ENCODE results near the gene SERPINH1.

SERPINH1 gene

GRCh38 chr11:75562048-75562835 is at the start of gene SERPINH1:
Gene SERPINH1 (plus strand): TSS chr11:75562253. CDS start chr11:75566350, 4,097 bp downstream.
- in situ Hi-C loops (cut with HindIII; ENCODE audit: low sequenced_read_pairs) = no loop called here

GRCh38 chr11:75513250-75513649 is 48.8 kb upstream of the SERPINH1 start:
- in situ Hi-C loops (cut with HindIII; ENCODE audit: low sequenced_read_pairs) = no loop called here

- in situ Hi-C loops (cut with HindIII; ENCODE audit: low sequenced_read_pairs) = no loop called here
These were observed 47.5 kb upstream of the SERPINH1 start for GRCh38 chr11:75514596-75514995.

DNA sequence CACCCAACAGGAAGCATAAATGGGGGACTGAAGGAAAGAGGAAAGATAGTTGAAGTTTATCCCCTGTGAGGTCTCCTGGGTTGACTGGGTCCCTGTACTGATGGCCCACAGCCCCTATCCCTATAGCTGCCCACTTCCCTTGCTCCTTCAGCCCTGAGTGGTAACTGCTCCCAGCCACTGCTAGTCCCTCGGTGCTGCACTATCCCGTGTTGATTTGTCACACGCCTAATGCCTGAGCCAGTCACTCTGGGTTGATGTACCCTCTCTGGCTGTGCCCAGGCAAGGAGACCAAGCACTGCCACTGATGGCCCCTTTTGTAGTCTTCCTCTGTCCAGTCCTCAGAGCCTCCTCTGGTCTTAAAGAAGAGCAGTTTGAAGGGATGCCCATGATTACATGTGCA is 45.9 kb upstream of the SERPINH1 start:
- in situ Hi-C loops (cut with HindIII; ENCODE audit: low sequenced_read_pairs) = no loop called here

- in situ Hi-C loops (cut with HindIII; ENCODE audit: low sequenced_read_pairs) = no loop called here
These were observed 45.2 kb upstream of the SERPINH1 start for GRCh38 chr11:75516886-75517285.

- in situ Hi-C loops (cut with HindIII; ENCODE audit: low sequenced_read_pairs) = no loop called here
These were observed 43.9 kb upstream of the SERPINH1 start for GRCh38 chr11:75518204-75518549.

DNA sequence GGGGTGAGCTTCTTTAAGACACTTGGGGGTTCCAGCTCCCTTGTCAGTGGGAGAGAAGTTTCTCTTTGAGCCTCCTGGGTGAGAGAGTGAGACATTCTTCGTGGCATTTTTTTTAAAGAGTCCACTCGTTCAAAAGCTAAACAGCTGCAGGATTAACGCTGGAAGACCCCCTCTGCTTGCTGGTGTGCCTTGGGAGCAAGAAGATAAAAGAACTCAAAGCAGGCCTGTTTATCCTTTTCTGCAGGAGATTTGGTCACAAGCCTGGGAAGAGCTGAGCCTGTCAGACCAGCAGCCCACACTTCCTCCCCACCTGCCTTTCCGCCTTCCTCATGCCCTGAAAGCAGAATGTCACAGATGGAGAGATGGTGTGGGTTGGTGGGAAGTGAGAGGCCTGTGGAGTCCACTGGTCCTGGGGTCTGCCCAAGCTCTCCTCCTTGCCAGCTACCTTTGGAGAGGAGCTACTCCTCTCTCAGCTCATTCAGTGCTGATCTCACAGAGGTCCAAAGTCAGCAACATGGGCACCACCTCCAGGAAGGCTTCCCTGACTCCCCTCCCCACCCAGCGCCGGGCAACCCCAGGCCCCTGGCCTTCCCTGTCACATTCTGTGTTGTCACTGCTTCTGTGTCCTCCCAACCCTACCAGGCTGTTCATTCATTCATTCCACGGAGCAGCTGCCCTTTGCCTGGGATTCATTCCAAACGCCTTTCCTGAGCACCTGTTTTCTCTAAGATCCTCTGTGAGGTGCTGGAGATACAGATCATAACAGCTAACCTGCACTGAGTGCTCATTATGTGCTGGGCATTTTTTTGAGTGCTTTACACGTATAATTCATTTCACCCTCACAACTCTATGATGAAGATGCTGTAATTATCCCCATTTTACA is 43.0 kb upstream of the SERPINH1 start:
- in situ Hi-C loops (cut with HindIII; ENCODE audit: low sequenced_read_pairs) = no loop called here

GRCh38 chr11:75520688-75521087 is 41.4 kb upstream of the SERPINH1 start:
- in situ Hi-C loops (cut with HindIII; ENCODE audit: low sequenced_read_pairs) = loop anchor here (5.0 kb wide), 6 partner anchors 33 to 248 kb away; no protein-coding TSS in a partner anchor

DNA sequence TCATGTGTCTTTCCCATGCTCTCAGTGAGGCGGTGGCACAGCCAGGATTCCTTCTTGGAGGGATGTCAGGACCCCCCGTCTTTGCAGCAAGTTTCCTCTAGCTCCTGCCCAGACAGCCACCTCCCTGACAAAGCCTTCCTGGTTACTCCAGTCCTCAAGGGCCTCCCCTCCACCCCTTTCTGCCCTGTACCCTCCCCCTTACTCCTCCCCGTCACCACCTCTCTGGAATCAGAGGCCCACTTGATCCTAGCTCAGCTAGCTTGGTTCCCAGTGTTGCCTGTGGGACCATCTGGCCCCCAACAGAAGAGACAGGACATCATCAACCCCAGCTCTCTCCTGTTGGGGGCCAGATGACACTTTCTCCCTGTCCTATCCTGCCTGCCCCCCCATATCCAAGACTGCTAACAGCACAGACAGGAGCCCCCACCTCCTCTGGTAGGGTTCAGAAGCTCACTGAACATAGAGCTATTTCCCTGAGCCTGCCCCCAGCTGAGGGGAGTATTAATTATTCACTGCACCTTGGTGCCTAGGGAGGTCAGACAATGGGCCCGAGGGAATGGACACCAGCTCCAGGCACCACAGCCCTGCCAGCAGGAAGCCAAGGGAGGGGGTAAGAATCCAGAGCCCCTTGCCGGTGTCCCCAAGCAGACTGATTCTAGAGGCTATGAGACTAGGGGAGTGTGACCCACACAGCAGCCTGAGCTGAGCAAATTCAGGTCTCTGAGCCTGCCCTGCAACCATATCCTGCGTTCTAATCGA is 39.6 kb upstream of the SERPINH1 start:
- in situ Hi-C loops (cut with HindIII; ENCODE audit: low sequenced_read_pairs) = loop anchor here (5.0 kb wide), 6 partner anchors 35 to 250 kb away; no protein-coding TSS in a partner anchor

GRCh38 chr11:75523189-75523588 is 38.9 kb upstream of the SERPINH1 start:
- in situ Hi-C loops (cut with HindIII; ENCODE audit: low sequenced_read_pairs) = loop anchor here (5.0 kb wide), 6 partner anchors 36 to 251 kb away; no protein-coding TSS in a partner anchor

DNA sequence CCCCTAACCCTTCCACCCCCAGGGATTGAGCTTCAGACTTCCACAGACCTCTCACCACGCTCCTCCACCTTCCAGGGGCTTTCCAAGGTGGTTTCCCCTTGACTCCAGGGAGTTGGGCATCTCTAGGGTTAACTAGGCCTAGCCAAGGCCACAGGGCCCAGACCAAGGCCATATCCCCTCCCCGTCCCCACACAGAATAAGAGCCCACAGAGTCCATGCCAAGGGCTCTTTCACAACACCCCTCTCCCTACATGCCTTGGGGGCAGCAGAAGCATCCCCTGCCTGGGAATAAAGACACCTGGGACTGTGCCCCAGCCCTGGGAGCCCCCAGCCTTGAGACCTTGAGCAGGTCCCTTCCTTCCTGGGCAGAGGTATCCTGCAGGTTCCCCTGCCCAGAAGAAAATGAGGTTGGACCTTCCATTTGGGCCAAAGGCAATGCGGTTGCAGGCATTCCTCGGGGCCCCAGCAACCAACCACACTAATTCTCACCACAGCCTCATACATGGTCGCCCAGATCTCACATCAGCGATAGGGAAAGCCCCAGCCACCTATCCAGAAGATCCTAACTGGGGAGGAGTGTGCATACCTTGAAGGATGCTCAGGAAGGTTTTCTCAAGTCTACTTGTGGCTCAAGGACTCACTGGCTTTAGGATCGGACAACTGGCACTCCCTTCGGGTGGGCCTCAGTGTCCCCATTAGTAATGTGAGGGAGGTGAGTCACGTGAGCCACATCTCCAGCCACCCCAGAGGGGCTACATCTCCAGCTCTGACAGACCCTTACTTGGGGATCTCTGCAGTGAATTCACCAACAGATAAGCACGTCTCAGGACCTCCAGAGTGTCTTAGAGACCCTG is 38.0 kb upstream of the SERPINH1 start:
- in situ Hi-C loops (cut with HindIII; ENCODE audit: low sequenced_read_pairs) = loop anchor here (5.0 kb wide), 6 partner anchors 37 to 252 kb away; no protein-coding TSS in a partner anchor

DNA sequence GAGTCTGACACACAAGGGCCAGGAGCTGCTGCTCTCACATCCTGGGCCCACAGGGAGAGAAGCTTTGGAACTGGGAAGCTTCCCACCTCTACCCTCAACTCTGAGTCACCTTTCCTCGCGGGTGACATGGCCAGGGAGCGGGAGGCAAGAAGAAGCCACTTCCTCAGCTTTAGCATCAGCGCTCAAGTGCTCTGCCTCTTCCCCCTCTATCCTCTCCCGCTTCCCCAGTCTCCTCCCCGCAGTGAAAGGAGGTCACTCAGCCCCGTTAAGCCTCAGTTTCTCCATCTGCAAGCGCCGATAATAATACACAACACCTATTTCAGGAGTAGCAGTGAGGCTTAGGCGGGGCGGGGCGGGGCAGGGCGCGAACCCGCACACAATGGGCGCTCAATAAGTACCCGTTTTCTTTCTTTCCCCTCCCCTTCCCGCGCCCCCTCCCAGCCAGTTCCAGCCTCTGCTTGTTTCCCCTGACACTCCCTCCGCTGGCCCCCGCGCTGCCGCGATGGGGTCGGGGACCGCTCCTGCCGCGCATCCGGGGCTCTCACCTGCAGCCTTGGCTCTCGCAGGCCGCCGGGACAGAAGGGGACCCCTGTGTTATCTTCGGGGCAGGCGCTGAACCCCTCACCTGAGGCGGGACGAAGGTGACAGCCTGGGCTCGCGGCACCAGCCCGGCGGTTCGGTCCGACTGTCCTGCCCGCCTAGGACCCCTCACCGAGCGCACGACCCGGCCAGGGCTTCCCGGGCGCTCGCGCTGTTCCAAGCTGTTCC is 37.2 kb upstream of the SERPINH1 start:
- in situ Hi-C loops (cut with HindIII; ENCODE audit: low sequenced_read_pairs) = loop anchor here (5.0 kb wide), 6 partner anchors 38 to 253 kb away; no protein-coding TSS in a partner anchor

- in situ Hi-C loops (cut with HindIII; ENCODE audit: low sequenced_read_pairs) = no loop called here
These were observed 36.4 kb upstream of the SERPINH1 start, which contains the start of gene GDPD5 for GRCh38 chr11:75525433-75526191. Gene GDPD5 (minus strand): TSS chr11:75525941. CDS start chr11:75477735, 48,206 bp downstream.

- in situ Hi-C loops (cut with HindIII; ENCODE audit: low sequenced_read_pairs) = no loop called here
These were observed 35.9 kb upstream of the SERPINH1 start for GRCh38 chr11:75526192-75526541.

- in situ Hi-C loops (cut with HindIII; ENCODE audit: low sequenced_read_pairs) = no loop called here
These were observed 34.9 kb upstream of the SERPINH1 start for GRCh38 chr11:75527130-75527529.

DNA sequence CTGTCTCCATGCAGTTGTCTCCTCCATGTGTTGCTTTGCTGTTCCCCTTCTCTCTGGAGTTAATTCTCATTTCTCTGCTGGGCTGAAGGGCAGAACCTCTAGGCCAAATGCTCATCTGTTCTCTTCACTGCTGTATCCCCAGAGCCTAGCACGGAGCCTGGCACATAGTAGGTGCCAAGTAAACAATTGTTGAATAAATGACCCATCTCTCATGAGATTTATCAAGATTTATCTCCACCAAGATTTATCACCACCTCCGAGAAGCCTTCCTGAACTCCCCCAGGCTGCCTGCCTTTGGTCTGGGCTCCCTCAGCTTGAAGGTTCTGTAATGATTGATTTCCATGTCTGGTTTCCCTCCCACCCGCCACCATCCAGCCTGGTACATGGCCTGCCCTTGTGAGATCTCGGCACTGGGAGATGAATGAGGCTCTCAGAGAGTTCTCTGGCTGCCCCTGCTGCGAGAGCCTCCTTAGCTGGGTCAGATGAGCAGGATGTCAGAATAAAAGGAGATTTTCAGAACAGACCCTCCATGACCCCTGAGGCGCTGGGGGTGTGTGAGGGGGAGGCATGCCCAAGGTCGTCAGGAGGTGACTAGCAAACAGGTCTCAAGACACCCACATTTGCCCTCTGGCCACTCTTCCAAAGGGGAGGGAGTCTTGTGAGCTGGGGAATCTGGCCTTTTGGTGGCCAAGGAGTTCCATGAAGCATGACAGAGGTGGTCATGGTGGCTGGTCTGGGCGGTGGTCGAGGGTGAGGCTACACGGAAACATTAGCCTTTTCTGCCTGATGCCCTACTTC is 33.9 kb upstream of the SERPINH1 start:
- in situ Hi-C loops (cut with HindIII; ENCODE audit: low sequenced_read_pairs) = no loop called here

- in situ Hi-C loops (cut with HindIII; ENCODE audit: low sequenced_read_pairs) = loop anchor here (5.0 kb wide), 1 partner anchor 193 kb away; no protein-coding TSS in a partner anchor
These were observed 31.5 kb upstream of the SERPINH1 start for GRCh38 chr11:75530577-75530976.
